BLaER1 treated with 17β-estradiol and CSF1 and Interleukin-3, amounts not matched to agents 10 nM and 100 nM (cell line): ENCODE data around the gene ZNF318.

Experiments used
- H3K27ac ChIP-seq, 11 experiments: shearing (Covaris generic); formaldehyde crosslinking; 2 replicates each; pipeline ENCODE4 v1.8.1; 2022
- H3K27me3 ChIP-seq, 11 experiments: shearing (Covaris generic); formaldehyde crosslinking; 2 replicates each; pipeline ENCODE4 v1.8.1; 2022
- H3K36me3 ChIP-seq, 11 experiments: shearing (Covaris generic); formaldehyde crosslinking; 2 replicates each; pipeline ENCODE4 v1.8.1; 2022
- H3K4me1 ChIP-seq, 10 experiments: shearing (Covaris generic); formaldehyde crosslinking; 2 replicates each; pipeline ENCODE4 v1.8.1; 2022
- H3K4me2 ChIP-seq, 11 experiments: shearing (Covaris generic); formaldehyde crosslinking; 2 replicates each; pipeline ENCODE4 v1.8.1; 2022
- H3K4me3 ChIP-seq, 10 experiments: shearing (Covaris generic); formaldehyde crosslinking; 2 replicates each; pipeline ENCODE4 v1.8.1; 2022
- H3K9ac ChIP-seq, 11 experiments: shearing (Covaris generic); formaldehyde crosslinking; 2 replicates each; pipeline ENCODE4 v1.8.1; 2022
- H3K9me3 ChIP-seq, 11 experiments: shearing (Covaris generic); formaldehyde crosslinking; replicated peaks in 1 of 11; 2 replicates each; pipeline ENCODE4 v1.8.1; 2022
- H4K20me1 ChIP-seq, 11 experiments: shearing (Covaris generic); formaldehyde crosslinking; 2 replicates each; pipeline ENCODE4 v1.8.1; 2022
- Cebpa-rat ChIP-seq, 11 experiments: shearing (Covaris generic); IDR thresholded peaks; 2 replicates each; pipeline ENCODE4 v1.8.1; 2022

Gene ZNF318

DNA sequence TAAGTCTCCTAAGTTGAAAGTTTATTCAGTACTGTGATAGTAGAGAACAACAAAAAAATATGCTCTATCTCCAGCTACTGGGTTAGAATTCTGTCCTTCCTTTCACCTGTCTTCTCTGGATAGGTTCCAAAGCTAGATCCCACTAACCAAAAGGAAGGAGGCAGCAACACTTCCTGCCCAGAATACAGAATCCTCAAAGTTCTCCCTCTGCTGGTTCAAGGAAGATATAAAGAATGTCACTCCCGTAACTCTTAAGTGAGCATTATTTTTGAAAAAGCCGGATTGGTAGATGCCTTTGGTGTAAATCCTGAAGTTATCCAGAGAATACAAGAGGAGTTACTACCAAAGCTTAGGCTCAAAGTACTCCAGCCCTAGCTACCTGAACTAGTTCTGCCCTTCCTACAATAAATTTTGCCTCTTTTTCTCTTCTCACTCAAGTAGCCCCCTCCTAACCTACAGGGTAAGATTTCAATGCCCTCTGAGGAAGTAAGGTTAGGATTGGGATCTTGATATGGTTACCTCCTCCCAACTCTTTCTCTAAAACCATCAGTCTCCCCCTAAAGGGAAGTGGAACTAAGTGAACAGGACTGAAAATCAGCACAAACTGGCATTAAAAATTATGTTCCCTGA lies 34.9 kb downstream of the ZNF318 start:
- H3K9ac ChIP-seq: no peak overlapping the region
- H3K9me3 ChIP-seq: no peaks in the 10 kb centered on the region
- peaks cover 0 to 50% (median 17%) of the 10 kb centered on the region in 10 experiments; a peak in 12 of 20 replicates for H3K4me1 ChIP-seq
- H3K4me2 ChIP-seq: peak overlapping the region in 5 of 11 experiments; percentile 9 to 48 (median 23); a peak in 9 of 22 replicates
- no peaks in the 10 kb centered on the region for H3K27me3 ChIP-seq
- H3K27ac ChIP-seq: no peak overlapping the region
- no peak for TF ChIP-seq Cebpa-rat (IDR thresholded peaks at IDR 0.05)
- peaks cover 0 to 12% (median 0%) of the 10 kb centered on the region in 11 experiments; a peak in 1 of 22 replicates for H4K20me1 ChIP-seq
- H3K4me3 ChIP-seq: no peak overlapping the region
- H3K36me3 ChIP-seq: peaks cover 27 to 40% (median 34%) of the 10 kb centered on the region in 11 experiments

DNA sequence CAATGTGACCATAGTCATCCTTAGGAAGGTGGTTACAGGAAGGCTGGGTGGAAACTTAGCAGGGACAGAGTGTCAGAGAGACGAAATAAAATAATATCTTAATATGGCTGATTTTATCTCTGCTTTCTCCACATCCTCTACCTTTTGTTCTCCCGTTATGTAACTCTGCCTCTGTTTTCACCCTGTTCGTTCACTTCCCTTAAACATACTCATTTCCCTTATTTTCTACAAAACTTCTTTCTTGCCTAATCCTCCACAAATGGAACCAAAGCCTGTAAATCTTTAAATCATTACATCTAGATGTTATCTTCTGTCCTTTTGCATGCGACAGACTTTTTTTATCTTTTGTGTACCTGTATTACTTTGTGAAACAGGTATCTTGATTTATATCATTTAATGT lies 37.6 kb downstream of the ZNF318 start:
- TF ChIP-seq Cebpa-rat (IDR thresholded peaks at IDR 0.05): no peak
- peaks cover 0 to 42% (median 17%) of the 10 kb centered on the region in 10 experiments; a peak in 12 of 20 replicates for H3K4me1 ChIP-seq
- H4K20me1 ChIP-seq: no peaks in the 10 kb centered on the region
- H3K9me3 ChIP-seq: no peaks in the 10 kb centered on the region
- peak overlapping the region in 6 of 11 experiments; percentile 26 to 79 (median 68); a peak in 11 of 22 replicates for H3K4me2 ChIP-seq
- peak overlapping the region in 4 of 11 experiments; percentile 20 to 72 (median 59); a peak in 7 of 22 replicates for H3K27ac ChIP-seq
- H3K4me3 ChIP-seq: no peak overlapping the region
- peak overlapping the region in 3 of 11 experiments; percentile 21 to 37 (median 26); a peak in 2 of 22 replicates for H3K9ac ChIP-seq
- no peaks in the 10 kb centered on the region for H3K27me3 ChIP-seq
- H3K36me3 ChIP-seq: peaks cover 0 to 13% (median 7%) of the 10 kb centered on the region in 11 experiments; a peak in 17 of 22 replicates

DNA sequence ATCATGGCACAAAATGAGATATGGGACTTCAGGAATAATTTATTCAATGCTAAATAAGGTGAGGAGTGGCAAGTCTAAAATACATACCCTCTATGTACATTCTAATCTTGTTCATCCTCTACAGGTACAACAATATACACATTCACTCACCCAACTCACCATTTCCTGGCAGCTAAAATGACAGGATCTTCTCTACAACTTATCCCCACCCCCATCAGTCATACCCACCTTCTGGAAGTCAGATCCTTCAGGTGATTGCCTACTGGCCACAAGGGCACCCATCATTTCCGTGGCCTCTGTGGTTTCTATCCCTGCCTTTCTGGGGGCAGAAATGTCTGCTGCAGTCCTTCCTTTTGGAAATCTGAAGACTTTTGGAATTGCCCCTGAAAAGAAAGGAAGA lies 38.0 kb downstream of the ZNF318 start:
- TF ChIP-seq Cebpa-rat (IDR thresholded peaks at IDR 0.05): no peak
- Histone ChIP-seq H3K36me3 (peaks cover 0 to 9% (median 3%) of the 10 kb centered on the region in 11 experiments; a peak in 14 of 22 replicates), H4K20me1 (no peaks in the 10 kb centered on the region), H3K9ac (peak overlapping the region in 3 of 11 experiments; percentile 21 to 37 (median 26); a peak in 2 of 22 replicates), H3K4me3 (no peak overlapping the region), H3K4me1 (peaks cover 0 to 42% (median 17%) of the 10 kb centered on the region in 10 experiments; a peak in 12 of 20 replicates), H3K27me3 (no peaks in the 10 kb centered on the region), H3K4me2 (peak overlapping the region in 6 of 11 experiments; percentile 26 to 79 (median 68); a peak in 11 of 22 replicates), H3K9me3 (no peaks in the 10 kb centered on the region), H3K27ac (peak overlapping the region in 4 of 11 experiments; percentile 20 to 72 (median 59); a peak in 7 of 22 replicates)

DNA sequence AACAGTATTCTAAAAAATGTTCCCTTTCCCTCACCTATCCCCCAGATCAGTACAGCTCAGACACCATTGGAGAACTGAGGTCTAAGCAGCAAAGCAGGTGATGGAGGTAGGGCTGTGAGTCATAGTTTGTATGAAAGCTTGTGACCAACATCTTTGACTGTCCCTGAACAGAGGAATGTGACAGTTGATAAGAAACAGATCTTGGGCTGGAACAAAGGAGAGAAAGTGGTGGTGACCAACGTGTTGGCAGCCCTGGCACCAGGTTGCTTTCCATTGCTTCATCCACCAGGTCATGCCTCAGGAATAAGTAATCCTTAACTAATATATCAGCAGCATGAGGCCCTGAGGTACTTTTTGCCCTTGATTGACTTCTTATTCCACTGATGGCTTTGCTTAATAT lies 40.9 kb downstream of the ZNF318 start:
- Histone ChIP-seq H3K9ac (no peak overlapping the region), H3K27me3 (no peaks in the 10 kb centered on the region), H3K27ac (no peak overlapping the region), H4K20me1 (no peaks in the 10 kb centered on the region), H3K4me2 (no peak overlapping the region), H3K4me3 (no peak overlapping the region), H3K36me3 (peaks cover 0 to 7% (median 0%) of the 10 kb centered on the region in 11 experiments; a peak in 4 of 22 replicates), H3K9me3 (peaks cover 0 to 9% (median 5%) of the 10 kb centered on the region in 11 experiments; a peak in 7 of 22 replicates), H3K4me1 (peaks cover 0 to 37% (median 8%) of the 10 kb centered on the region in 10 experiments; a peak in 10 of 20 replicates)
- no peak for TF ChIP-seq Cebpa-rat (IDR thresholded peaks at IDR 0.05)

DNA sequence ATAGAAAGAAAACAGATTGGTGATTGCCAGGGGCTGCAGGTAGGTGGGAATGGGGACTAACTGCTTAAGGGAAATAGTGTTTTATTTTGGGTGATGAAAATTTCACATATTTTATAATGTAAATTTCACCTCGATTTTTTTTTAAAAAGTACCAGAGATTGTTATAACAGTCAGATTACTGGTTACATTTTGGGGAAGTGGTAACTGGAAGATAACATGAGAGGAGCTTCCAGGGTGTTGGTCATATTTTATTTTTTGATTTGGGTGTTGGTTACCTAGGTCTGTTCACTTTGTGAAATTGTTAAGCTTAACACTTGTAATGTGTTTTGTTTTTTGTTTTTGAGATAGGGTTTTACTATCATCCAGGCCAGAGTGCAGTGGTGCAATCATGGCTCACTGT lies 43.6 kb downstream of the ZNF318 start:
- TF ChIP-seq Cebpa-rat (IDR thresholded peaks at IDR 0.05): no peak
- H4K20me1 ChIP-seq: no peaks in the 10 kb centered on the region
- H3K4me3 ChIP-seq: no peak overlapping the region
- no peak overlapping the region for H3K27ac ChIP-seq
- H3K27me3 ChIP-seq: no peaks in the 10 kb centered on the region
- 0 out of 22 replicates have a peak overlapping the region, but pooled peaks of 1 of the 11 experiments have one; percentile 15 for H3K4me2 ChIP-seq
- no peak overlapping the region for H3K9ac ChIP-seq
- H3K9me3 ChIP-seq: peaks cover 0 to 9% (median 5%) of the 10 kb centered on the region in 11 experiments; a peak in 7 of 22 replicates
- peaks cover 0 to 20% (median under 1%) of the 10 kb centered on the region in 10 experiments; a peak in 7 of 20 replicates for H3K4me1 ChIP-seq
- H3K36me3 ChIP-seq: peaks cover 0 to 7% (median 0%) of the 10 kb centered on the region in 11 experiments; a peak in 4 of 22 replicates

DNA sequence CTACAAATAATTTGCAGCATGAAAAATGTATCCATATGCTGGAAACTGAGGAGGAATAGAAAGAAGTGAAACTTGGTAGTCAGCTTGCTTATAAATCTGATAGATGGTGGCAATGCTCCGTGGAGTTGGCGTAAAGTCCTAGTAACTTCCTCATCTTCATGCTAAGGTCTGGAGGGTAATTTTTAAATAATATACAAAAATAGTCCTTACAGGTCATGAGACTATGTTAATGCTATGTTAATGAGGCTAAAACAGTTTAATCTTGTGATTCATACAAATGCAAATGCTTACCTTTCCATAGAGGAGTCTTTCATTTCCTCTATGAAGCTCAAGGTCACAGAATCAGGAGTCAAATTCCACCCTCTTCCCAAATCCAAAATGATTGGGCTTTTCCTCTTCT lies 51.4 kb downstream of the ZNF318 start:
- Histone ChIP-seq H3K36me3 (no peaks in the 10 kb centered on the region), H3K27ac (peak overlapping the region in 2 of 11 experiments; percentile 30 to 35; a peak in 1 of 22 replicates), H3K9ac (no peak overlapping the region), H4K20me1 (no peaks in the 10 kb centered on the region), H3K9me3 (no peaks in the 10 kb centered on the region), H3K4me3 (no peak overlapping the region), H3K4me1 (peaks cover 4 to 59% (median 29%) of the 10 kb centered on the region in 10 experiments; a peak in 18 of 20 replicates), H3K27me3 (no peaks in the 10 kb centered on the region), H3K4me2 (peak overlapping the region in 4 of 11 experiments; percentile 31 to 89 (median 66); a peak in 8 of 22 replicates)
- TF ChIP-seq Cebpa-rat (IDR thresholded peaks at IDR 0.05): no peak

DNA sequence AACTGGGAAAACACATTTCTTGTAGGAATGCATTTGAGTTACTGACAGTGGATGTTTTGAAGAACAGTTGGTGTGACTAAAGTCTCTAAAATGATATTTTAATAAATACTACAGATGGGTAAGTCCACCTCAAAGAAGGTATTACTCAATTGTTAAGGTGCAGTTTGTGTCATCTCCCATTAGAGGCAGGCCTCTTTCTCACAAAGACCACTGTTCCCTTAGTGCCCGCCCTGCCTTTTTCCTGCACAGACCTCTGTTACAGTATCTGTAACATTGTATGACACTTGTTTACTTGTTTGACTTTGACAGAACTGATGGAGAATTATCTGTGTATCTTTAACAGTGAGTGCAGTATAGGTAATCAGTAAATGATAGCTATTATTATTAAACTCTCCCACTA lies 55.6 kb downstream of the ZNF318 start:
- Histone ChIP-seq H3K27ac (peak overlapping the region in 8 of 11 experiments; percentile 69 to 90 (median 80); a peak in 14 of 22 replicates), H3K4me1 (peaks cover 16 to 99% (median 70%) of the 10 kb centered on the region in 10 experiments), H3K9me3 (peaks cover 0 to 17% (median 0%) of the 10 kb centered on the region in 11 experiments; a peak in 5 of 22 replicates)

DNA sequence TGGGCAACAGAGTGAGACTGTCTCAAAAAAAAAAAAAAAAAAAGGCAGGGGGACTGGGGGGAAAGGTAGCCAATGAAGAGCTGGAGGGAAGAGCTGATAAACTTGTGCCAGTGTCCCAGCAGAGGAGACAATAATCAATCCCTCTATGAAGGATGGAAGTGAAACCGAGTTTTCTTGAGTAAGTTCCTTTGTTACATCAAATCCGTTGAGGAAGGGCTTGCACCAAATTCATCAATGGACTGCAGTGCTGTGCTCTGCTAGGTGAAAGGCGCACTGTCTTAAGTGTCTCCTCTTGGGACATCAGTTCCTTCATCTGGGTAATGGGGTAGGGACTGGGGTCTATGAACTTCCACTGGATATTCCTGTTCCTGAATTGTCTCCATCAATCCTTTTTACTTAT lies 57.8 kb downstream of the ZNF318 start:
- Histone ChIP-seq H3K4me3 (no peak overlapping the region), H3K9ac (peak overlapping the region in 1 of 11 experiments; percentile 73; a peak in 1 of 22 replicates), H3K27ac (peak overlapping the region in 8 of 11 experiments; percentile 69 to 90 (median 80); a peak in 16 of 22 replicates), H3K9me3 (peaks cover 0 to 17% (median 0%) of the 10 kb centered on the region in 11 experiments; a peak in 5 of 22 replicates), H3K4me1 (peaks cover 31 to 95% (median 75%) of the 10 kb centered on the region in 10 experiments), H4K20me1 (no peaks in the 10 kb centered on the region), H3K36me3 (no peaks in the 10 kb centered on the region), H3K4me2 (peak overlapping the region in 9 of 11 experiments; percentile 11 to 96 (median 89); a peak in 16 of 22 replicates), H3K27me3 (peaks cover 0 to 9% (median 0%) of the 10 kb centered on the region in 11 experiments; a peak in 1 of 22 replicates)
- TF ChIP-seq Cebpa-rat (IDR thresholded peaks at IDR 0.05): no peak

More for the DNA sequence above, 55.6 kb downstream of the ZNF318 start:
- Histone ChIP-seq H3K9ac (peak overlapping the region in 3 of 11 experiments; percentile 59 to 73 (median 63); a peak in 4 of 22 replicates), H4K20me1 (no peaks in the 10 kb centered on the region), H3K36me3 (no peaks in the 10 kb centered on the region), H3K27me3 (peaks cover 0 to 4% (median 0%) of the 10 kb centered on the region in 11 experiments; a peak in 1 of 22 replicates), H3K4me3 (no peak overlapping the region), H3K4me2 (peak overlapping the region in 9 of 11 experiments; percentile 39 to 96 (median 89); a peak in 17 of 22 replicates)
- no peak for TF ChIP-seq Cebpa-rat (IDR thresholded peaks at IDR 0.05)
